Common myeloid progenitor, CD34-positive (primary cell): Measurements from ENCODE around the gene ERN2.

ENCODE experiments used
- CTCF ChIA-PET: fragments of 350-600 bp; sonication (Branson Sonifier 250); formaldehyde crosslinking; loops from one replicate; lab custom pipeline; 2021; ENCODE audit warnings: antibody characterized with exemption; lab: Charles Lee
- POLR2A ChIA-PET: fragments of 350-600 bp; sonication (Branson Sonifier 250); formaldehyde crosslinking; loops from one replicate; lab custom pipeline; 2021; ENCODE audit warnings: antibody characterized with exemption; lab: Charles Lee
- DNase-seq, 3 donors: peaks; one replicate each; pipeline versions ENCODE4 v3.0.0 to v3.0.0-alpha.2; 2013
- H3K27ac ChIP-seq, 2 experiments: 1 replicate in 1 of 2; 2 replicates in 1 of 2; pipeline ENCODE4 v1.7.0; 2013; ENCODE audit warnings: inconsistent platforms in 2 of 2, low read length in 2 of 2, mild to moderate bottlenecking in 2 of 2, low read depth in 1 of 2, moderate library complexity in 1 of 2; ENCODE audit not compliant: severe bottlenecking in 2 of 2, insufficient read depth in 1 of 2, poor library complexity in 1 of 2
- H3K27me3 ChIP-seq, 5 experiments: replicated peaks in 2 of 5; 1 replicate in 3 of 5; 2 replicates in 2 of 5; pipeline versions ENCODE4 v1.6.1 to v1.7.0; 2013; ENCODE audit warnings: low read length in 4 of 5, mild to moderate bottlenecking in 2 of 5, moderate library complexity in 2 of 5, inconsistent platforms in 1 of 5; ENCODE audit not compliant: insufficient read depth in 5 of 5, control insufficient read depth in 4 of 5
- H3K36me3 ChIP-seq, 4 experiments: 1 replicate in 2 of 4; 2 replicates in 2 of 4; pipeline versions ENCODE4 v1.6.1 to v1.7.0; 2013; ENCODE audit warnings: low read length in 3 of 4, control low read depth in 1 of 4, mild to moderate bottlenecking in 1 of 4; ENCODE audit not compliant: control insufficient read depth in 4 of 4, insufficient read depth in 4 of 4
- H3K4me1 ChIP-seq, 4 experiments: 1 replicate in 3 of 4; 2 replicates in 1 of 4; pipeline versions ENCODE4 v1.6.1 to v1.7.1; 2013; ENCODE audit warnings: low read length in 3 of 4, mild to moderate bottlenecking in 3 of 4, control low read depth in 1 of 4, inconsistent platforms in 1 of 4, moderate library complexity in 1 of 4; ENCODE audit not compliant: control insufficient read depth in 4 of 4, insufficient read depth in 4 of 4; ENCODE audit errors: control extremely low read depth in 1 of 4
- H3K4me3 ChIP-seq, 7 experiments: 1 replicate in 4 of 7; 2 replicates in 3 of 7; pipeline versions ENCODE4 v1.5.1 to v1.7.0; 2013; ENCODE audit warnings: mild to moderate bottlenecking in 7 of 7, low read length in 6 of 7, moderate library complexity in 6 of 7, inconsistent platforms in 2 of 7, low read depth in 2 of 7, control low read depth in 1 of 7; ENCODE audit not compliant: insufficient read depth in 4 of 7, control insufficient read depth in 1 of 7; ENCODE audit errors: extremely low read depth in 1 of 7
- H3K9me3 ChIP-seq, 5 experiments: 1 replicate in 4 of 5; 2 replicates in 1 of 5; pipeline versions ENCODE4 v1.6.1 to v1.7.1; 2013; ENCODE audit warnings: low read length in 4 of 5, mild to moderate bottlenecking in 2 of 5, inconsistent platforms in 1 of 5, low read depth in 1 of 5, moderate library complexity in 1 of 5; ENCODE audit not compliant: control insufficient read depth in 4 of 5, insufficient read depth in 2 of 5; ENCODE audit errors: control extremely low read depth in 1 of 5
- WGBS: methylation state at CpG from one replicate; pipeline ENCODE4 v1.1.5; 2013; ENCODE audit not compliant: insufficient coverage; 5-methylcytosine and 5-hydroxymethylcytosine counted together

ERN2 gene

DNA sequence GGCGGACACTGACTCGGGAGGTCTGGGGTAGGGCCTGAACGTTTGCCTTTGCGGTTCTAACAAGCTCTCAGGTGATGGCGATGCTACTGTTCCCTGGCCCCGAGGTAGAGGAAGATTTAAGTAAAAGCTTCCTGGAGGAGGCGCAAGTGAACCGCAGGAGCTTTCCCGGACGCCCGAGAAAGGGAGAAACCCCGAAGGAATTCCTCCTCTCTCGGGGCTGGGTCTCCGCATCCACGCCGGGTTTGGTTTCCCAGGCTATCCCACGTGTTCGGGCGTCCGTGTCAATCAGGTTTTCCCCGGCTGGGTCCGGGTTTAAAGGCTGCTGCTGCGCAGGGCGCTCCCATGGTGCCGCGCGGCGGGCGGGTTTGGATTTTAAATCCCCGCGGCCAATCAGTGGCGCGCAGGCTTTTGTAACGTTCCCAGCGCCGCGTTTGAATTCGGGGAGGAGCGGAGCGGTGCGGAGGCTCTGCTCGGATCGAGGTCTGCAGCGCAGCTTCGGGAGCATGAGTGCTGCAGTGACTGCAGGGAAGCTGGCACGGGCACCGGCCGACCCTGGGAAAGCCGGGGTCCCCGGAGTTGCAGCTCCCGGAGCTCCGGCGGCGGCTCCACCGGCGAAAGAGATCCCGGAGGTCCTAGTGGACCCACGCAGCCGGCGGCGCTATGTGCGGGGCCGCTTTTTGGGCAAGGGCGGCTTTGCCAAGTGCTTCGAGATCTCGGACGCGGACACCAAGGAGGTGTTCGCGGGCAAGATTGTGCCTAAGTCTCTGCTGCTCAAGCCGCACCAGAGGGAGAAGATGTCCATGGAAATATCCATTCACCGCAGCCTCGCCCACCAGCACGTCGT lies 34.4 kb downstream of the ERN2 start, which contains the start of gene PLK1:
PLK1 (plus strand) TSS at position 460 of the 844 bp plus-strand sequence; CDS start at position 504, 44 bp downstream.
- ChIA-PET CTCF (interaction anchor here (1.1 to 1.8 kb wide), 9 partner anchors 13 to 1066 kb away, joined by 3 to 8 read pairs (median 3); no protein-coding TSS in a partner anchor), POLR2A (interaction anchor here (0.8 kb wide), 1 partner anchor 28 kb away, joined by 4 read pairs; no protein-coding TSS in a partner anchor)
- Histone ChIP-seq H3K27me3 (no peaks in the 10 kb centered on the region), H3K36me3 (peaks cover 8 to 47% (median 23%) of the 10 kb centered on the region in 4 experiments), H3K4me1 (peaks cover 0 to 33% (median 22%) of the 10 kb centered on the region in 4 experiments), H3K4me3 (peak within 1 kb of the TSS; percentile 48 to 97 (median 78)), H3K27ac (peak within 1 kb of the TSS in 1 of 2 experiments; percentile 55), H3K9me3 (no peaks in the 10 kb centered on the region)
- under 1% methylated on average over 72 of the region's 75 CpGs for WGBS
- peak; percentile 62 to 78 (median 77) for DNase-seq

- Histone ChIP-seq H3K9me3 (no peaks in the 10 kb centered on the region), H3K4me3 (no peak overlapping the region), H3K36me3 (peaks cover 7 to 38% (median 20%) of the 10 kb centered on the region in 4 experiments), H3K27me3 (no peaks in the 10 kb centered on the region), H3K27ac (no peak overlapping the region), H3K4me1 (peaks cover 0 to 33% (median 22%) of the 10 kb centered on the region in 4 experiments)
- no peak for DNase-seq
- ChIA-PET CTCF (interaction anchor here (1.0 to 1.8 kb wide), 4 partner anchors 9 to 126 kb away, joined by 3 to 4 read pairs (median 4); no protein-coding TSS in a partner anchor), POLR2A (no interaction called here)
- 100% methylated on average over 2 of the region's 2 CpGs for WGBS
Measured at GRCh38 chr16:23676924-23677480, 36.0 kb downstream of the ERN2 start.

DNA sequence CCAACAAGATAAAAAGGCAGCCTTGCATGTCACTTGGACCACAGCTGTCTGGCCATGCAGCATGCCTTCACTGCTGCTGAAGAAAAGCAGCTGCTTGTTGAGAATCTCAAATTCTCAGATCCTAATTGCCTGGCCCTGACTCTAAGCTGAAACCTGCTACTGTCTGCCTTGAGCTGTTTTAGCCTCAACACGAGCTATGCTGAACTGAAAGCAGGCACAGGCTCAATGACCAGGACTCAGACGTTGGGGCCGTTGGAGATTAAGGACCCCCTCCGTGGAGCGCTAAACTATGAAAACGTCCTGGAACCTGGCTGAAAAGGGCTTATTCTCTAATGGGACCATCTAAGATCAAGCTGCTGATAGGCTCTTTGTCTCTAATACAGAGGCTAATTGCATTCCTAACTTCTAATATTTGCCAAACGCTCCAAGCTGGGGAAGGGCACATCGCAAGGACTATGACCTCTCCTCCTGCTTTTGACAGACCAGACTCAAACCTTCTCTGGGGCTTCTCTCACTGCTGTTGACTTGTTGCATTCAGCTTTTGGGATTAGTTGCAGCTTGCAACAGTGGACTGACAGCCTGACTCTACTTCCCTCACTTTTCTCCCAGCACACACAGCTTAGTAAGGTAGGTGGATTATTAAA lies 38.9 kb downstream of the ERN2 start:
- Histone ChIP-seq H3K4me3 (no peak overlapping the region), H3K27me3 (no peaks in the 10 kb centered on the region), H3K36me3 (peaks cover 3 to 37% (median 34%) of the 10 kb centered on the region in 4 experiments), H3K27ac (no peak overlapping the region), H3K9me3 (no peaks in the 10 kb centered on the region), H3K4me1 (peaks cover 0 to 9% (median 7%) of the 10 kb centered on the region in 4 experiments)
- 96% methylated on average over 8 of the region's 8 CpGs for WGBS
- ChIA-PET CTCF (no interaction called here), POLR2A (no interaction called here)
- DNase-seq = no peak

DNA sequence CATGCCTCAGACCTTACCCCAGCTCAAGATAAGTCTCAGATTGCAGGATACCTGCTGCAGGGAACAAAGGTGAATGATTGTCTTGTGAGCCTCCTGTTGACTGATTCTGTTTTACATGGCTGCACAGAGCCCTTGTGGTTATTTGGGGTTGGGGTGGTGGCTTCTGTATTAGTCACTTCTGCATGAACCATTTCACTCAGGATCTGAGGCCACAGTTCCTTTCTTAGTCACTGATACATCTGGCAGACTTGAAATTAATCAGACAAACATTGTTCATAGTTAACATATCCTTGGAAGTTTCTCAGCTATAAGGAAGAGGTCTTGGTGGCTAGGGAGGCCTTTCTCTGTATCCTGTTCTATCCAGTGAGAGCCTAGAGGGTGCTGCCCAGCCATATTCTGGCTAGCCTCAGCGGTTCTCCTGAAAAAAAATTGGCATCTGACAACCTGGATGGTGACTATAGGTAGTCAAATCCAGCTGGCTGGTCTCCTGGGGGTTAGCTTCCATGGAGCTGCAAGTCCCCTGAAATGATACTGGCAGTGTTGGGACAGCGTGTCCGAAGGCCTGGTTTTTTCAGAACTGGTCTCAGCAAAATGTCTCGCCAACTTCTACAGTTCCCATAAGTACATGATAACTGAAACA lies 42.8 kb downstream of the ERN2 start:
- Histone ChIP-seq H3K9me3 (no peaks in the 10 kb centered on the region), H3K27ac (no peak overlapping the region), H3K27me3 (no peaks in the 10 kb centered on the region), H3K36me3 (peaks cover 3 to 74% (median 53%) of the 10 kb centered on the region in 4 experiments), H3K4me1 (no peaks in the 10 kb centered on the region), H3K4me3 (no peak overlapping the region)
- CTCF ChIA-PET = interaction anchor here (1.1 kb wide), 1 partner anchor 9 kb away, joined by 4 read pairs; no protein-coding TSS in a partner anchor
- peak in 2 of 3 donors; percentile 17 to 23 for DNase-seq
- WGBS = 92% methylated on average over 1 of the region's 4 CpGs
- POLR2A ChIA-PET = no interaction called here

- ChIA-PET CTCF (interaction anchor here (0.6 to 1.2 kb wide), 2 partner anchors 9 to 25 kb away, joined by 3 read pairs; no protein-coding TSS in a partner anchor), POLR2A (no interaction called here)
- WGBS = 96% methylated on average over 3 of the region's 4 CpGs
- H3K27me3 ChIP-seq = no peaks in the 10 kb centered on the region
- no peaks in the 10 kb centered on the region for H3K9me3 ChIP-seq
- DNase-seq = no peak
- H3K4me3 ChIP-seq = no peak overlapping the region
- H3K36me3 ChIP-seq = peaks cover 7 to 81% (median 60%) of the 10 kb centered on the region in 4 experiments
- no peaks in the 10 kb centered on the region for H3K4me1 ChIP-seq
- no peak overlapping the region for H3K27ac ChIP-seq
Measured at GRCh38 chr16:23668873-23669272, 44.1 kb downstream of the ERN2 start.

- ChIA-PET POLR2A (no interaction called here), CTCF (interaction anchor here (0.6 to 1.2 kb wide), 2 partner anchors 9 to 26 kb away, joined by 3 read pairs; no protein-coding TSS in a partner anchor)
- no peak overlapping the region for H3K27ac ChIP-seq
- H3K27me3 ChIP-seq = no peaks in the 10 kb centered on the region
- H3K9me3 ChIP-seq = no peaks in the 10 kb centered on the region
- WGBS = no CpG with 5 or more reads among the region's 1 CpG
- no peak overlapping the region for H3K4me3 ChIP-seq
- H3K4me1 ChIP-seq = no peaks in the 10 kb centered on the region
- no peak for DNase-seq
- H3K36me3 ChIP-seq = peaks cover 9 to 86% (median 62%) of the 10 kb centered on the region in 4 experiments
Measured at GRCh38 chr16:23668225-23668624, 44.8 kb downstream of the ERN2 start.
